ENCODE measurements around the gene HERC6.
"Not testable (repeated sequence)": the region's sequence is repeated elsewhere in the genome, so short reads cannot be mapped to it uniquely, and the experiment has no call there.

Gene HERC6

DNA sequence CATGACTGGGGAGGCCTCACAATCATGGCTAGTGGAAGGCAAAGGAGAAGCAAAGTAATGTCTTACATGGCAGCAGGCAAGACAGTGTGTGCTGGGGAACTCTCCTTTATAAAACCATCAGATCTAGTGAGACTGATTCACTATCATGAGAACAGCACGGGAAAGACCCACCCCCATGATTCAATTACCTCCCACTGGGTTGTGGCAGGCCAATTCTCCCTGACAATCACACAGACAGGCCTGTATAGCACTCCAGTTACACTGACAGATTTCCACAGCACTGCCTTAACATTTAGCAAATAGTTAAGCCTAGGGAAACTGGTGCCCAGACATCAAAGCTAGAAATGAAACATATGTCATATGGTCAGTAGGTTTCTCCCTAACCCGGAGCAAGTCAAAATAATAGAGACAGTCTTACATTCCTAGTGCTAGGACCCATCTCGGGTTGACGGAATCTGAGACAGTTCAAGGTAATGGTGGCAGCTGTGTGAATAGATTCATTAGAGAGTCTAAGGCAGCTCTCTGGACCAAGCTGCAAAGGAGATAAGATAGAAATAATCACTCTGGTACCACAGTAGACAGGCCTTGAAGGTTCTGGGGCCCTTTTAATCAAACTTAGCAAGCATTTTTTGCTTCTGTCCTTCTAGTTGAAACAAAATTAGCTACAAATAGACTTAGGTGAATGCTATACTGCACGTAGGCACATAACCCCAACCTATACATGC, 68.9 kb downstream of the HERC6 start:
- DNase-seq (ENCODE audit: low spot score) = no peak

DNA sequence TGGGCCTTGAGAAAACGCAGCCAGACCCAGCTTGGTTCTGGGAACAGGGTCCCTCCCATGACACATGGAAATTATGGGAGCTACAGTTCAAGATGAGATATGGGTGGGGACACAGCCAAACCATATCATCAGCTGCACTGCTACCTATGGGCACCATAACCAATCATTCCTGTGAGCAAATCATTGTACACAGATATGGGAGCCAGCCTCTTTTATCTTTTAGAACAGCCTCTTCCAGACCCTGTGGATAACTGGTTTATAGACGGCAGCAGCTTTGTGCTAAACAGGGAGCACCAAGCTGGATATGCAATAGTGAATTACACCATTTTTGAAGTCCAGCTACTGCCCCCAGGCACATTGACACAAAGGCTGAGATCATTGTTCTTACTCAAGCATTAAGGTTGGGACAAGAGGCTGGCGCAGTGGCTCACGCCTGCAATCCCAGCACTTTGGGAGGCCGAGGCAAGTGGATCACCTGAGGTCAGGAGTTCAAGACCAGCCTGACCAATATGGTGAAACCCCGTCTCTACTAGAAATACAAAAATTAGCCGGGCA, 69.6 kb downstream of the HERC6 start:
- DNase-seq (ENCODE audit: low spot score) = not testable (repeated sequence)

DNA sequence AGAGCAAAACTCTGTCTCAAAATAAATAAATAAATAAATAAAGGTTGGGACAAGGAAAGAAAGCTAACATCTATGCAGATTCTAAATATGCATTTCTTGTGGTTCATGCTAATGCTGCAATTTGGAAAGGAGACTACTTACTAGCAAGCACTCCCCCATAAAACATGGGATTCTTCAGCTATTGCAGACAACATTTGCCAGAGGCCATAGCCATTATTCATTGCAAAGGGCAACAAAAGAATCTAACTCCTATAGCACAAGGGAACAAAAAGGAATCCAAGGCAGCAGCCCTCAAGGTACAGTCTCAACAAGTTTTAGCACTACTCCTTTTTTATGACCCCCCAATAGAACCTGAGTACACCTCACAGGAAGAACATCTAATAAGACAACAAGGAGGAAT, 70.2 kb downstream of the HERC6 start:
- DNase-seq (ENCODE audit: low spot score) = no peak

DNA sequence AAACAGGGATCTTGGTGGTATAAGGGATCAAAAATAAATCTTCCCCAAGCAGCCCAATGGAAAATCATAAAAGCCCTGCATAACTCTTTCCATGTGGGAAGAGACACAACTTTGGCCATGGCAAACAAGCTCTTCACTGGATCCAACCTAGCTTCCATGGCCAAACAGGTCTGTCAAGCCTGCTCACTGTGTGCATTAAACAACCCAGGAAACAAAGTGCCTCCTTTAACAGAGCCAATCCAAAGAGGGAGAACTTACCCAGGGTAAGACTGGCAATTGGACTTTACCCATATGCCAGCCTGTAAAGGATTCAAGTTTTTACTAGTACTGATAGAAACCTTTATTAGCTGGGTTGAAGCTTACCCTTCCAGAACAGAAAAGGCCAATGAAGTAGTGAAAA, 70.6 kb downstream of the HERC6 start:
- no peak for DNase-seq (ENCODE audit: low spot score)

DNA sequence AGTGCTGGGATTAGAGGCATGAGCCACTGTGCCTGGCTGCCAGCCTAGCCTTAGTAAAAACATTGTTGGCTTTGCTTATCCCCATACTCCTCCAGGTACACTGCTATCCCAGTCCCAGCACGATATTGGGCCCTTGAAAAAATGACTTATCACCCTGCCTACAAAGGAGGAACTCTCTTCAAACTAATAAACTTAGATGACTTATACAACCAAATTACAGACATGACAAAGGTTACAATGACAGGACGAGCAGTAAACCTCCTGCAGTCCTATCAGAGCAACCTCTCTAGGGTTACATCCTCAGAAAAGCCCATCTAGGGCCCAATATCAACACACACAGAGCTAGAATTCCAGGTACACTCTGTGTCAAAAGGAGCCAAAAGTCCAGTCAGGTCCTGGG, 72.6 kb downstream of the HERC6 start:
- DNase-seq (ENCODE audit: low spot score) = no peak

DNA sequence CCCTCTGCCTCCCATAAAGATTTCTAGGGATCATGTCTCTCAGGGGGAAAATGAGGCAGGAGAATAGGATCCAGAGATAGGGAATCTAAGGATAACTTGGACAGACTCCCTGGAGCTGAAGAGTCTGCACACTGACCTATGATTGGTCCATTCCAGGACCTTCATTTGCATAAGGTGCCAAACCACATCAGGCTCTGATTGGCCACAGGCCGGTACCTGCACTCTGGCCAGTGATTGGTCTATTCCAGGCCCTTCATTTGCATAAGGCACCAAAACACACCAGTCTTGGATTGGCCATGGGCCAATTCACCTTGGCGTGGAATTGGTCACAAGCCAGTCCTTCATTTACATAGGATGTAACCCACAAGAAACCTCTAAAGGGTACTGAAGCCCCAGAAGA, 74.3 kb downstream of the HERC6 start:
- no peak for DNase-seq (ENCODE audit: low spot score)

DNA sequence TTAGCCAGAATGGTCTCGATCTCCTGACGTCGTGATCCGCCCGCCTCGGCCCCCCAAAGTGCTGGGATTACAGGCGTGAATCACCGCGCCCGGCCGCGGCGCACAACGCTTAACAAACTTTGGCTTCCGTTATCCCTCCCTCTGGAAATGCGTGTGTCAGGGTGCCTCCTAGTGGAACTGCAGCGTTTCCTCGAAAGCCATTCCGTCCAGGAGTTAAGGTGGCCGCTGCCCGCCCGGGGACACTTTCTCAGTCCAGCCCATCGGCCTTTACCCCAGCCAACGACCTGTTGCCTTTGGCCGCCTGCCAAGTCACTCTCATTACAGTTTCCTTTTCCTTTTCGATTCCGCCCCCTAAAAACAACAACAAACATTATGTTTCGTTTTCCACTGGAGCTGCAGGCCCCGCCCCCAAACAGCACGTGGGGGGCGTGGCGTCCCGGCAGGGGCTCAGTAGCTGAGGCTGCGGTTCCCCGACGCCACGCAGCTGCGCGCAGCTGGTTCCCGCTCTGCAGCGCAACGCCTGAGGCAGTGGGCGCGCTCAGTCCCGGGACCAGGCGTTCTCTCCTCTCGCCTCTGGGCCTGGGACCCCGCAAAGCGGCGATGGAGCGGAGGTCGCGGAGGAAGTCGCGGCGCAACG, 78.1 kb downstream of the HERC6 start, which contains the start of gene HERC5:
HERC5 (plus strand) TSS at position 450 of the 637 bp plus-strand sequence; CDS start at position 601, 151 bp downstream.
- DNase-seq (ENCODE audit: low spot score) = peak; percentile 94

DNA sequence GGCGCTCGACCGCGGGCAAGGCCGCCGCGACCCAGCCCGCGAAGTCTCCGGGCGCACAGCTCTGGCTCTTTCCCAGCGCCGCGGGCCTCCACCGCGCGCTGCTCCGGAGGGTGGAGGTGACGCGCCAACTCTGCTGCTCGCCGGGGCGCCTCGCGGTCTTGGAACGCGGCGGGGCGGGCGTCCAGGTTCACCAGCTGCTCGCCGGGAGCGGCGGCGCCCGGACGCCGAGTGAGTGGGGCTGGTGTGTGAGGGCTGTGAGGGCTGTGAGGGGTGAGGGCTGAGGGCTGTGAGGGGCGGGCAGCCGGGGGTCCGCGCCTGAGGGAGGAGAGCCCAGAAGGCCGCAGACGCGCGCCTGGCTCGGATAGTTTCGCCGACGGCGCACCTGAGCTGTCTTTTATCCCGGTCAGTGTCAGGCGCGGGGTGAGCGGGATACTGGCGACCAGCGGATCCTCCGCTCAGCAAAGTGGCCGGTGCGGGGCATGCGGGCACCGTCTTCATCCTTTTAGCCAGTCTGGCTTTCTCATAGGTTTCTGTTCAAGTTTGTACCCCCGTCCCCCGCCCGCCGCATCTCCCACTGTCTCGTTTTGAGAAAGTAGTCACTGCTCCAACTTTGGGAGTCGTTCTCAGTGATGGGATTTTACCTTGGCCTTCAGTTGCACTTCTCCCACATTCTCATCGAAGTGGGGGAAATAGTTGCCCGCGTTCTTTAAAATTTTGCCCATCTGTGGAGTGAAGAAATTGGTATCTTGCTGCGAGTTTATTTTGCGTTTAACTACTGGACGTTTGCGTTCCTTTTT, 78.9 kb downstream of the HERC6 start:
- DNase-seq (ENCODE audit: low spot score) = no peak

DNA sequence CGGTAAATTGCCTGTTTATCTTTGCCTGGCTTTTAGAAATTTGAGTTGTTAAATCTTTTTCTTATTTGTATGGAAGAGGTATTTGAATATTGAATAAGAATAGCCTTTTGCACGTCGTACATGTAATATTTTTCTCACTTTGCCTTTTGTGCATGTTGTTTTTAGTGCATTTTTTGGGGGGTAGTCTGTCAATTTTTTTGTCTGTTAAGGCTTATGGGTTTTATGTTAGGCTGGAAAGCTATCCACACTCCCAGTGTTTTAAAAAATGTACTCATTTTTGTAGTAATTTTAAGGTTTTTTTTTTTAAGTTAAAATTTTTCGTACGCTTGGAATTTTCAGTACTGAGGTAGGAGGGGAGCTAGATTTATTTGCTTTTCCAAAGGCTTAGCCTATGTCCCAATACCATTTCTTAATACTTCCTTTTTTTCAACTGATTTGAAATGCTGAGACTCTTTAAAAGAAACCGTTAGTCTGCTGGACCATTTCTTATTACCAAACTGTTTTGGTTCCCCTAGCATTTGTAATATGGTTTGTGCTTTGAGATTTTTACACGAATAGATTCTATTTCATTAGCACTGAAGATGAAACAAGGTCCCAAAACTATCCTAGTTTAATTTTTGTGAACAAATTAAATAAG, 79.6 kb downstream of the HERC6 start:
- no peak for DNase-seq (ENCODE audit: low spot score)

DNA sequence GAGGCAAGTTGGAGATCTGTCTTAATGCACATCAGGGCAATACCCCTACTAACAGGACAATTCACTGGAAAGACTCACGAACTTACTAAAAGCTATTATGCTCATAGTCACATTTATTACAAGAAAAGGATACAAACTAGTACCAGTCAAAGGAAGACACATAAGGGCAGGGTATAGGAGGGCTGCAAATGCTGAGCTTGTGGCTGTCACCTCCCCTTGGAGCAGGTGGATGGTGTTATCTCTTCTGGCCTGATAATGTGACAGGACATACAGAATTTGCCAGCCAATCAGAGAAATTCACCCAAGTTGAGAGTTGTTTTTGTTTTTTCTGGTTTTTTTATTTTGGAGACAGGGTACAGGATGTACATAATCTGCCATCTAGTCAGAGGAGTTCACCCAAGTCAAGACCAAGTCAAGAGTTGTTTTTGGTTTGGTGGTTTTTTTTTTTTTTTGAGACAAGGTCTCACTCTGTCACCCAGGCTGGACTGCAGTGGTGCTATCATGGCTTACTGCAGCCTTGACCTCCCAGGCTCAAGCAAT, 87.1 kb downstream of the HERC6 start:
- DNase-seq (ENCODE audit: low spot score) = no peak

DNA sequence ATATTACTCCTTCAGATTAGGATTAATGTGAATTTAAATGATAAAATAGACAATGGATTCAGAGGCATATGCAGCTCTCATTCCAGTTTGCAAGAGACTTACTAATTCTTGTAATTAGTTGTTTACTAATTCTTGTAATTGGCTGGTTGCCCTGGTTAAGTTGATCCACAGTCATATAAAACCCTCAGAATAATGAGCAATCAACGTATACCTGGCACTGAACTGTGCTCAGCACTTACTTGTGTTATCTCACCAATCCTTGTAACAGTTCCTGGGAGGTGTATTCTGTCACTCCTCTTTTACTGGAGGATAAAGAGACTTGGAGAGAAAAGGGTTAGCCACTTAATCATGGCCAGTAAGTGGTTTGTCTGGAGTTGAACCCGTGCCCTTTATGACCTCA, 88.7 kb downstream of the HERC6 start:
- no peak for DNase-seq (ENCODE audit: low spot score)

DNA sequence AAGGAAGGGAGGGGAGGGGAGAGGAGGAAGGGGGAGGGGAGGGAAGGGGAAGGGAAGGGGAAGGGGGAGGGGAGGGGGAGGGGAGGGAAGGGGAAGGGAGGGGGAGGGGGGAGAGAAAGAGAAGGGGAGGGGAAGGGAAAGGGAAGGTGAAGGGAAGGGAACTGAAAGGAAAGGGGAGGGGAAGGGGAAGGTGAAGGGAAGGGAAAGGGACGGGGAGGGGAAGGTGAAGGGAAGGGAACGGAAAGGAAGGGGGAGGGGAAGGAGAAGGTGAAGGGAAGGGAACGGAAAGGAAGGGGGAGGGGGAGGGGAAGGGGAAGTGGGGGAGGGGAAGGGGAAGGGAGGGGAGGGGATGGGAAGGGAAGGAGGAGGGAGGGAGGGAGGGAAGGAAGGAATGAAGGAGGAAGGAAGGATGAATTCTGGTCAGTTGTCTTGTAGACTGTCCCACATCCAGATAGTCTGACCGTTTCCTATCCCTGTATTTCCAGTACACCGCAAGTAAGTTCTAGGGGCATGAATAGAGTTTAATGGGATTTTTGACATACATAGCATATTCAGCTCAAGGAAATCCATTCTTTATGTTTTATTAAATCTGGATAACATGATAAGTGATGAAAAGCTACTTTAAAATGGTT, 98.7 kb downstream of the HERC6 start:
- DNase-seq (ENCODE audit: low spot score) = no peak

DNA sequence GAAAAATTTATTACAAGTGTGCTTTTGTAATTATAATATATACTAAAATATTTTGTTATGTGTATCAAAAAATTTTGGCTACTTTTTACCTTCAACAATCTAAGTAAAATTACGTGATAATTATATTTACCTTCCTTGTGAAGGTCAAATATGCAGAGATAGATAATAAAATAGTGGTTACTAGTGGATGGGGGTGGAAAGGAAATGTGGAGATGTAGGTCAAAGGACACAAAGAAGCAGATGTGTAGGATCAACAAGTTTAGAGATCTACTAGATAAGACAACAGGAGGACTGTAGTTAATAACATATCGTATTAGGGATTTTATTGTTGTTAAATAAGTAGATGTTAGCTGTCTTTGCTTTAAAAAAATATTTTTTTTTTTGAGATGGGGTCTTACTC, 99.6 kb downstream of the HERC6 start:
- no peak for DNase-seq (ENCODE audit: low spot score)

DNA sequence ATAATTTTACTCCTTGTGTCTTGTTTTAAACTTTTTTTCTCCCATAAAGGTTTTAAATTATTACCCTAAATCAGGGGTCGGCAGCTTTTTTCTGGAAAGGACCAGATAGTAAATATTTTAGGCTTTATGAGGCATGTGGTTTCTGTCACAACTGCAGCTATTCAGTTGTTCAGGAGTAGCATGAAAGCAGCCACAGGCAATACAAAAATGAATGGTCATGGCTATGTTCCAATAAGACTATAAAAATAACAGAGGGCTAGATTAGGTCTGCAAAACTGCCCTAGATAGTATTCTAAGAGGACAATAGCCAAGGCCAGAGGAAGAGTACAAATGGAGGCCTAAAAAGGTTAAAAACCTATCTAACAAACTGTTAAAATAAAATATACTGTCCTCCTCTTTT, 102.9 kb downstream of the HERC6 start:
- DNase-seq (ENCODE audit: low spot score) = no peak

DNA sequence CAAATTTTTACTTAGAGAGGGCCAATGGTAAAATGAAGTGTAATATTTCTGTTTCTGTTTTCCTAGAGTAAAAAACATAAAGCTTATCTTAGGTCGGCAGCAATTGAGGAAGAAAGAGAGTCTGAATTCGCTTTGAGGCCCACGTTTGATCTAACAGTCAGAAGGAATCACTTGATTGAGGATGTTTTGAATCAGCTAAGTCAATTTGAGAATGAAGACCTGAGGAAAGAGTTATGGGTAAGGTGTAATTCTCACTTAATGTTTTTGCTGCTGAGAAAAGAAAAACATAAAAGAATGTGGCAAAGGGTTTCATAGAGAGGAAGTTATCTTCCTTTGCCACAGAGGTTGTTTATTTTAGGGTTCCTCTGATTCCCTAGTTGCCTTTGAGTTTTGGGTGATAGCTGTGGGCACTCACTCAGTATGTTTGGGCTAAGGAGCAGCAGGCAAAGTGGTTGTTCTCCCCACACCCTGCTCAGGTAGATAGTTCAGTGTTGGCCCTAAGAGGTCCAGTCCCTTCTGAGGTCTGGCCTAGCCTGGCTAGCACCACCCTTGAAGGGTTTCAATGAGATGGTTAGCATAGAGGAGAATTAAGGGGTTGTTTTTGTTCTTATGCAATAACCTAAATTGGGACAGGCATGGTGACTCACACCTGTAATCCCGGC, 110.6 kb downstream of the HERC6 start:
- no peak for DNase-seq (ENCODE audit: low spot score)

Measured in CD4-positive, alpha-beta T cell treated with Interleukin-2 at 100 ng/mL for 4 hours (primary cell).